ENCODE measurements around the gene VKORC1L1.
"Not testable (repeated sequence)": the region's sequence is repeated elsewhere in the genome, so short reads cannot be mapped to it uniquely, and the experiment has no call there.

The VKORC1L1 gene

DNA sequence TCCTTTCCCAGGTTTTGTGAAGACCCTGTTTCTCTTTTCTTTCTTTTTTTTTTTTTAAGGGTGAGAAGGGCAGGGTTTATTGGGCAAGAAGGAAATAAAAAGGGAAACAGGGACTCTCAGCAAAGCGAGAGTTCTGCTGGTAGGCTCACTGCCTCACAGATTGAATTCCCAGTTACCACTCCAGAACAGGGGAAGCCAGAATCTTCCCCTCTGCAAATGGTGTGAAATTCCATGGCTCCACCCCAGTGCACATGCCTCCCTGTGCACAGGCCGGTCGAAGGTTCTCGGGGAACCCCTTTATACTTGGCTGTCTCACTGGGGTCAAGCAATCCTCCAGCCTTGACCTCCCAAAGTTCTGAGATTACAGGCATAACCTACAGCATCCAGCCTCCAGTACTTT is 119.7 kb downstream of the VKORC1L1 start:
- H3K4me1 ChIP-seq (ENCODE audit: control insufficient read depth, insufficient read depth, low read length): no peaks in the 10 kb centered on the region
- H3K9me3 ChIP-seq (ENCODE audit: control insufficient read depth in 2 of 2, low read length in 2 of 2): no peaks in the 10 kb centered on the region
- H3K4me3 ChIP-seq (ENCODE audit: low read length in 2 of 2): no peak overlapping the region
- no peaks in the 10 kb centered on the region for H3K36me3 ChIP-seq (ENCODE audit: control insufficient read depth in 2 of 2, insufficient read depth in 2 of 2, low read length in 2 of 2)
- H3K27me3 ChIP-seq (ENCODE audit: control insufficient read depth in 1 of 2, insufficient read depth in 2 of 2, low read length in 2 of 2): no peaks in the 10 kb centered on the region
- no peak overlapping the region for H3K9ac ChIP-seq (ENCODE audit: low read length in 2 of 2)
- H3K27ac ChIP-seq (ENCODE audit: low read length): no peak overlapping the region

DNA sequence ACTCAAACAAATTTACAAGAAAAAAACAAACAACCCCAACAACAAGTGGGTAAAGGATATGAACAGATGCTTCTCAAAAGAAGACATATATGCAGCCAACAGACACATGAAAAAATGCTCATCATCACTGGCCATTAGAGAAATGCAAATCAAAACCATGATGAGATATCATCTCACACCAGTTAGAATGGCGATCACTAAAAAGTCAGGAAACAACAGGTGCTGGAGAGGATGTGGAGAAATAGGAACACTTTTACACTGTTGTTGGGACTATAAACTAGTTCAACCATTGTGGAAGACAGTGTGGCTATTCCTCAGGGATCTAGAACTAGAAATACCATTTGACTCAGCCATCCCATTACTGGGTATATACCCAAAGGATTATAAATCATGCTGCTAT is 122.1 kb downstream of the VKORC1L1 start:
- H3K4me1 ChIP-seq (ENCODE audit: control insufficient read depth, insufficient read depth, low read length); H3K36me3 ChIP-seq (ENCODE audit: control insufficient read depth in 2 of 2, insufficient read depth in 2 of 2, low read length in 2 of 2); H3K27me3 ChIP-seq (ENCODE audit: control insufficient read depth in 1 of 2, insufficient read depth in 2 of 2, low read length in 2 of 2); H3K27ac ChIP-seq (ENCODE audit: low read length); H3K4me3 ChIP-seq (ENCODE audit: low read length in 2 of 2); H3K9me3 ChIP-seq (ENCODE audit: control insufficient read depth in 2 of 2, low read length in 2 of 2); H3K9ac ChIP-seq (ENCODE audit: low read length in 2 of 2): not testable (repeated sequence)

- H3K9me3 ChIP-seq (ENCODE audit: control insufficient read depth in 2 of 2, low read length in 2 of 2); H3K4me3 ChIP-seq (ENCODE audit: low read length in 2 of 2); H3K4me1 ChIP-seq (ENCODE audit: control insufficient read depth, insufficient read depth, low read length); H3K27ac ChIP-seq (ENCODE audit: low read length); H3K9ac ChIP-seq (ENCODE audit: low read length in 2 of 2); H3K36me3 ChIP-seq (ENCODE audit: control insufficient read depth in 2 of 2, insufficient read depth in 2 of 2, low read length in 2 of 2); H3K27me3 ChIP-seq (ENCODE audit: control insufficient read depth in 1 of 2, insufficient read depth in 2 of 2, low read length in 2 of 2): not testable (repeated sequence)
Observed at GRCh38 chr7:66000823-66001417, 128.0 kb downstream of the VKORC1L1 start.

- not testable (repeated sequence) for H3K27ac ChIP-seq (ENCODE audit: low read length); H3K36me3 ChIP-seq (ENCODE audit: control insufficient read depth in 2 of 2, insufficient read depth in 2 of 2, low read length in 2 of 2); H3K9me3 ChIP-seq (ENCODE audit: control insufficient read depth in 2 of 2, low read length in 2 of 2); H3K4me1 ChIP-seq (ENCODE audit: control insufficient read depth, insufficient read depth, low read length); H3K4me3 ChIP-seq (ENCODE audit: low read length in 2 of 2); H3K27me3 ChIP-seq (ENCODE audit: control insufficient read depth in 1 of 2, insufficient read depth in 2 of 2, low read length in 2 of 2); H3K9ac ChIP-seq (ENCODE audit: low read length in 2 of 2)
Observed at GRCh38 chr7:66005115-66005671, 132.3 kb downstream of the VKORC1L1 start.

DNA sequence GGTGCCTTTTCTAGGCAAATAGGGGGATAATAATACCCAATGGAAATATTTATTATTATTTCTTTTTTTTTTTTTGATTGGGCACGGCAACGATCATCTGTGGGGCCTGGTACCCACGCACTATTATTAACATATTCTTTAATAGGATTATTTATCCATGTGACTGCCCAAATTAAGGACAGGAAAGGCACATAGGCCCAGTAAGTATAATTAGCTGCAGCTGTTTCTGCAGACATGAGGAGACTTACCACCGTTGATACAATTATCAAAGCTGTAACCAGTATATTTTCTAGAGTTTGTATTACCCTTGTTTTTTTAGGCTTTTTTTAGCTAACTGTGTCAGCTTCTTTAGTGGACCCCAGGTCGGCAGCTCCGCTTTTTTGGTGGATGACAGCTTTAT is 134.4 kb downstream of the VKORC1L1 start:
- Histone ChIP-seq H3K4me3 (ENCODE audit: low read length in 2 of 2) (no peak overlapping the region), H3K9me3 (ENCODE audit: control insufficient read depth in 2 of 2, low read length in 2 of 2) (no peaks in the 10 kb centered on the region), H3K4me1 (ENCODE audit: control insufficient read depth, insufficient read depth, low read length) (no peaks in the 10 kb centered on the region), H3K9ac (ENCODE audit: low read length in 2 of 2) (no peak overlapping the region), H3K36me3 (ENCODE audit: control insufficient read depth in 2 of 2, insufficient read depth in 2 of 2, low read length in 2 of 2) (no peaks in the 10 kb centered on the region), H3K27ac (ENCODE audit: low read length) (no peak overlapping the region), H3K27me3 (ENCODE audit: control insufficient read depth in 1 of 2, insufficient read depth in 2 of 2, low read length in 2 of 2) (no peaks in the 10 kb centered on the region)
